GM12873 (cell line): ENCODE data around the gene ERC1.

Experiments used
- TF ChIP-seq, protein P1 (sequence below): IDR thresholded peaks from 2 replicates; pipeline ENCODE4 v1.5.1; 2012; ENCODE audit warnings: low read depth, mild to moderate bottlenecking, moderate library complexity, low read length, control low read depth; ENCODE audit not compliant: insufficient read depth; ENCODE audit errors: missing control alignments

ERC1 gene

GRCh38 chr12:981961-982360 is 9.1 kb upstream of the ERC1 start:
- TF ChIP-seq, protein P1, sequence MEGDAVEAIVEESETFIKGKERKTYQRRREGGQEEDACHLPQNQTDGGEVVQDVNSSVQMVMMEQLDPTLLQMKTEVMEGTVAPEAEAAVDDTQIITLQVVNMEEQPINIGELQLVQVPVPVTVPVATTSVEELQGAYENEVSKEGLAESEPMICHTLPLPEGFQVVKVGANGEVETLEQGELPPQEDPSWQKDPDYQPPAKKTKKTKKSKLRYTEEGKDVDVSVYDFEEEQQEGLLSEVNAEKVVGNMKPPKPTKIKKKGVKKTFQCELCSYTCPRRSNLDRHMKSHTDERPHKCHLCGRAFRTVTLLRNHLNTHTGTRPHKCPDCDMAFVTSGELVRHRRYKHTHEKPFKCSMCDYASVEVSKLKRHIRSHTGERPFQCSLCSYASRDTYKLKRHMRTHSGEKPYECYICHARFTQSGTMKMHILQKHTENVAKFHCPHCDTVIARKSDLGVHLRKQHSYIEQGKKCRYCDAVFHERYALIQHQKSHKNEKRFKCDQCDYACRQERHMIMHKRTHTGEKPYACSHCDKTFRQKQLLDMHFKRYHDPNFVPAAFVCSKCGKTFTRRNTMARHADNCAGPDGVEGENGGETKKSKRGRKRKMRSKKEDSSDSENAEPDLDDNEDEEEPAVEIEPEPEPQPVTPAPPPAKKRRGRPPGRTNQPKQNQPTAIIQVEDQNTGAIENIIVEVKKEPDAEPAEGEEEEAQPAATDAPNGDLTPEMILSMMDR = no peak

DNA sequence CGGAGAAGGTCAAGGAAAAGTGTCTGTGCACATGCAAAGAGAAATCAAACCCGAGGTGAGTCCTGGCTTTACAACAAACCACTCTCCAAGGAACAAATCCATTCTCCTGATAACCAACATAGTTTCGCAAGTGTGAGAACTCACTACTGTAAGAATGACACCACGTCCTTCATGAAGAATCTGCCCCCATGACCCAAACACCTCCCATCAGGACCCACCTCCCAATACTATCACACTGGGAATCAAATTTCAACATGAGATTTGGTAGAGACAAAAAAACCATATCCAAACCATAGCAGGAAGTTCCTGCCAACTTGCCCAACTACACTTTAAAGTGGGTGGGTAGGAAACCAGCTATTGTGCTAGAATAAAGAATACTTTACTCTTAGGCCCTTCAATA is 2.4 kb upstream of the ERC1 start:
- TF ChIP-seq, protein P1 = no peak

DNA sequence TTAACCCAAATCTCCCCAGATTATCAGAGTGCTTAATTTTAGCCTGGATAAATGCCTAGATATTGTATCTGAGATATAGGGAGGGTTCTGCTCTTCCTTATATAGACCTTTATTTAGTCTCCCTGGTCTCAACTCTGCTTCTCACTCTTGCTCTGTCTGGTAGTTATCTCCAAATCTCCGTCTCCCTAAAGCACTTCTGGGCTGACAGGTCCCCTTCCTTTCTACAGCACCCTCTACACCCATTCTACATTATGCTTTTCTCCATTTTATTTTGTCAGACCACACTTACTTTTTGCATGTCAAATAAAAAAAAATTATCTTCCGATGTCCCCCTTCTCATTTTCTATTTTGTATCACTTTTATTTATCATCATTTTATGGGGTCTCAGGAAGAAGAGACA is 2.0 kb upstream of the ERC1 start:
- TF ChIP-seq, protein P1 = no peak

- TF ChIP-seq, protein P1 = no peak
These were observed 1.0 kb upstream of the ERC1 start for GRCh38 chr12:989751-990660.

DNA sequence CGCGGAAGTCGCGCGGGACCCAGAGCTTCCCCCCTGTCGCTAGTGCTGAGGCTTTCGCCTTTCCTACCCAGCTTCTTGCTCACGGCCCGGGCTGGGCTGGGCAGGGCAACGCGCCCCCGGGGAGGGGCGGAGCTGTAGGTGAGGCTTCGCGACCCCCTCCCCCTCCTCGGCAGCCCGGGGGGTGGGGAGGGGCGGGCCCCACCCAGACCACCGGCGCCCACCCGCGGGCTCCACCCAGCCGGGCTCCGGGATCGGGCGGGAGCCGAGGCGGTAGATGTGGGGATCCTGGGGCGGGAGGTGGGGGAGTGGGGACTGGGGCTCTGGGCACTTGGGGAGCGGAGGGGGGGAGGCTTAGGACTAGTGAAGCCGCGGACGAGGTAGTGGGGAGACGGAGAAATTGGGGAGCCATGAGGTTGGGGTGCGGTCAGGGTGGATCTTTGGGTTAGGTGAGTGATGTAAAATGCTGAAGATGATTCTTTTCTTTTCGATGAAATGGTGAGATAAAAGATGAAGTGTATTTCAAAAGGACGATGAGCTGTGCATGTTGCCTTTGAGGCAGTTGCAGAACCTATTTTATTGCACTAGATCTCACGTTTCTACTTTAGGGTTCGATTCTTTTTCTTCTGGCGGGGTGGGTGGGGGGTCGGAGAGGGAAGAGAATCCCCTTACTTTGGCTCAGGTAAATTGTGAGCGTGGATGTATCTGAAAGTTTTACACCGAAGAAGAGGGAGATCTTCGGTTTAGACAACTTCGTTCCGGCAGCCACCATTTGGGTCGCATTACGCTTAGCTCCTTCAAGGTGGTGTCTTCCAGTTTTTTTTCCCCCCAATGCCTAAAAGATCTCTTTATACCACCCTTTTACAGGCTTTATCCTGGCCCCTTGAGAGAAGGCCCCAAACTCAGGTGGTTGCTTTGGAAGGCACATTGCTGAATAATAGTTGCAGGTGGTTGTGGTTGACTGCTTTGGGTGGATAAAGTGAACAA is 619 bp downstream of the ERC1 start:
- TF ChIP-seq, protein P1 = no peak

GRCh38 chr12:992647-993046 is 1.6 kb downstream of the ERC1 start:
- TF ChIP-seq, protein P1 = no peak

DNA sequence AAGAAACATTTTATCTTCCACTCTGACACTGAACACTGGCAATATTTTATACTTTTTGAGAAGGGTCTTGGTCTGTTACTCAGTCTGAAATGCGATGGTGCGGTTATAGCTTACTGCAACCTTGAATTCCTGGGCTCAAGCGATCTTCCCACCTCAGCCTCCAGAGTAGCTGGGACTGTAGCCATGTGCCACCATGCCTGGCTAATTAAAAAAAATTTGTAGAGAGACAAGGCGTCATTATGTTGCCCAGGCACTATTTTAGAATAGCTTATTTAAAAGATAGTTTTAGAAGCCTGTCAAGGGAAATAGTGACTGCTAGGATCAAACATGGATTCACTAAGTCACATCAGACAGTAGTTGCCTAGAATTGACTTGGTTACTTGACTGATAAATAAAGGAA is 5.9 kb downstream of the ERC1 start:
- TF ChIP-seq, protein P1 = no peak
